ENCODE measurements around the gene TNPO1. TPM values are rescaled to one million over a fixed set of nuclear protein-coding genes. Genes with fewer than 3 reads are reported as not detected.

Gene TNPO1
- total RNA-seq, 2 donors from 2014 or later = 133 to 141 TPM

- Histone ChIP-seq H3K27ac (ENCODE audit: low read depth, low read length) (no peak overlapping the region), H3K4me3 (ENCODE audit: low read length) (no peak overlapping the region), H3K9ac (ENCODE audit: extremely low read depth, low read length, poor library complexity, severe bottlenecking) (no peak overlapping the region), H3K27me3 (ENCODE audit: control insufficient read depth, insufficient read depth, low read length, poor library complexity, severe bottlenecking) (no peaks in the 10 kb centered on the region), H3K36me3 (ENCODE audit: control insufficient read depth, insufficient read depth, low read length) (peaks cover 93% of the 10 kb centered on the region), H3K9me3 (ENCODE audit: control insufficient read depth, low read length) (no peaks in the 10 kb centered on the region), H3K4me1 (ENCODE audit: control insufficient read depth, insufficient read depth, low read length) (no peaks in the 10 kb centered on the region)
- H3K9me3 Mint-ChIP-seq = no peaks in the 10 kb centered on the region
- peaks cover 84% of the 10 kb centered on the region for H3K36me3 Mint-ChIP-seq (ENCODE audit: low read depth)
- TF ChIP-seq CTCF (conservative IDR thresholded peaks at IDR 0.05) = no peak
- DNase-seq = no peak
- H3K4me1 Mint-ChIP-seq = no peaks in the 10 kb centered on the region
- H3K27ac Mint-ChIP-seq = no peak overlapping the region
- no peaks in the 10 kb centered on the region for H3K27me3 Mint-ChIP-seq (ENCODE audit: insufficient read depth)
- 80% methylated on average over 1 of the region's 1 CpG; no CpG with 5 or more reads in 1 of the 2 experiments for WGBS, 2 experiments (ENCODE audit: insufficient coverage in 1 of 2, insufficient read length in 1 of 2)
- no peak overlapping the region for H3K4me3 Mint-ChIP-seq
These were observed 42.7 kb downstream of the TNPO1 start for GRCh38 chr5:72859127-72859526.

- Histone ChIP-seq H3K4me3 (ENCODE audit: low read length) (no peak overlapping the region), H3K9me3 (ENCODE audit: control insufficient read depth, low read length) (no peaks in the 10 kb centered on the region), H3K27me3 (ENCODE audit: control insufficient read depth, insufficient read depth, low read length, poor library complexity, severe bottlenecking) (no peaks in the 10 kb centered on the region), H3K27ac (ENCODE audit: low read depth, low read length) (no peak overlapping the region), H3K36me3 (ENCODE audit: control insufficient read depth, insufficient read depth, low read length) (peaks cover 93% of the 10 kb centered on the region), H3K9ac (ENCODE audit: extremely low read depth, low read length, poor library complexity, severe bottlenecking) (no peak overlapping the region), H3K4me1 (ENCODE audit: control insufficient read depth, insufficient read depth, low read length) (no peaks in the 10 kb centered on the region)
- WGBS, 2 experiments (ENCODE audit: insufficient coverage in 1 of 2, insufficient read length in 1 of 2) = 96 to 100% methylated on average over 3 to 4 of the region's 4 CpGs
- no peak for TF ChIP-seq CTCF (conservative IDR thresholded peaks at IDR 0.05)
- Mint-ChIP-seq H3K4me3 (no peak overlapping the region), H3K27ac (peak overlapping the region; percentile 26), H3K36me3 (ENCODE audit: low read depth) (peaks cover 77% of the 10 kb centered on the region), H3K9me3 (no peaks in the 10 kb centered on the region), H3K4me1 (no peaks in the 10 kb centered on the region), H3K27me3 (ENCODE audit: insufficient read depth) (no peaks in the 10 kb centered on the region)
- DNase-seq = no peak
These were observed 44.0 kb downstream of the TNPO1 start for GRCh38 chr5:72860499-72860898.

DNA sequence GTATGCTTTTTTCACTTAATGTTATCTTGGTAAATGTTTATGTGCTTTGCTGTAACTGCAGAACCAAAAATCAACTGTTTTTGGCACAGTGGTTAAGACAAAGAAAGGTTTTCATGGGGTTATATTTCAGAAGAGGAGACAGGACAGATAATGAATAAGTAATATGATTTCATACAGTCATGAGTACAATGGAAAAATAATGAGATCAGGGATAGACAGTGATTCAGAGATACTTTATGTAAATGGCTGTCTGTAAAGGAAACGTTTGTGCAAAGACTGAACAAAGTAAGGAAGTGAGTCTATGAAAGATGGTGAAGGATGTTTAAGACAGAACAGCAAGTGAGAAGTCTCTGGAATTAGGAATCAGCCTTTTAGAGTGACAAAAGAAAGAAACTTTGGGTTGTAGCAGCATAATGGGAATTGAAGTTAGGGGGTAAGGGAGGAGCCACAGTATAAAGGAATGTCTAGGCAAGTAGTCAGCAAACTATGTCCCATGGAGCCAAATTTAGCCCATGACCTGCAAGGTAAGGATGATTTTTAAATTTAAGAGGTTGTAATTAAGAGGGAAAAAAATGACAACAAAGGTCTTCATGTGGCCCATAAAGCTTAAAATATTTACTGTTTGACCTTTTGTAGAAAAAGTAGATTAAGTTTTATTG is 55.0 kb downstream of the TNPO1 start:
- H3K27ac Mint-ChIP-seq = peak overlapping the region; percentile 49
- peaks cover 67% of the 10 kb centered on the region for H3K36me3 Mint-ChIP-seq (ENCODE audit: low read depth)

More for the DNA sequence above, 55.0 kb downstream of the TNPO1 start:
- H3K36me3 ChIP-seq (ENCODE audit: control insufficient read depth, insufficient read depth, low read length) = peaks cover 96% of the 10 kb centered on the region
- Mint-ChIP-seq H3K27me3 (ENCODE audit: insufficient read depth) (no peaks in the 10 kb centered on the region), H3K4me1 (no peaks in the 10 kb centered on the region), H3K9me3 (no peaks in the 10 kb centered on the region), H3K4me3 (no peak overlapping the region)
- H3K4me1 ChIP-seq (ENCODE audit: control insufficient read depth, insufficient read depth, low read length) = no peaks in the 10 kb centered on the region
- no peaks in the 10 kb centered on the region for H3K9me3 ChIP-seq (ENCODE audit: control insufficient read depth, low read length)
- no peak overlapping the region for H3K4me3 ChIP-seq (ENCODE audit: low read length)
- H3K27me3 ChIP-seq (ENCODE audit: control insufficient read depth, insufficient read depth, low read length, poor library complexity, severe bottlenecking) = no peaks in the 10 kb centered on the region
- DNase-seq = no peak
- no peak for TF ChIP-seq CTCF (conservative IDR thresholded peaks at IDR 0.05)
- H3K27ac ChIP-seq (ENCODE audit: low read depth, low read length) = no peak overlapping the region
- 82 to 100% methylated on average over 1 of the region's 1 CpG for WGBS, 2 experiments (ENCODE audit: insufficient coverage in 1 of 2, insufficient read length in 1 of 2)
- no peak overlapping the region for H3K9ac ChIP-seq (ENCODE audit: extremely low read depth, low read length, poor library complexity, severe bottlenecking)

Data from endodermal cell (in vitro differentiated cells).